NCI-H146 treated with DMSO at 0.1 percent for 48 hours (cell line): ENCODE data around the gene LRRC3C.

Source experiments
- DNase-seq: peaks from one replicate; lab custom pipeline; 2025; ENCODE audit not compliant: unreplicated experiment; lab: John Stamatoyannopoulos, UW

Gene LRRC3C

GRCh38 chr17:39923836-39924690 is 3.5 kb upstream of the LRRC3C start:
- no peak for DNase-seq

GRCh38 chr17:39924691-39925055 is 2.9 kb upstream of the LRRC3C start:
- no peak for DNase-seq

GRCh38 chr17:39925282-39926134 is 2.0 kb upstream of the LRRC3C start:
- DNase-seq = no peak

- no peak for DNase-seq
Measured at GRCh38 chr17:39926135-39926587, 1.4 kb upstream of the LRRC3C start.

- DNase-seq = no peak
Measured at GRCh38 chr17:39926588-39927100, 888 bp upstream of the LRRC3C start.

GRCh38 chr17:39927929-39928857 is 661 bp downstream of the LRRC3C start:
- no peak for DNase-seq

- DNase-seq = no peak
Measured at GRCh38 chr17:39928858-39929645, 1.5 kb downstream of the LRRC3C start.

- DNase-seq = no peak
Measured at GRCh38 chr17:39929646-39930407, 2.3 kb downstream of the LRRC3C start.

- DNase-seq = no peak
Measured at GRCh38 chr17:39933912-39934311, 6.4 kb downstream of the LRRC3C start.

GRCh38 chr17:39934324-39934723 is 6.8 kb downstream of the LRRC3C start:
- no peak for DNase-seq

- no peak for DNase-seq
Measured at GRCh38 chr17:39935909-39936308, 8.4 kb downstream of the LRRC3C start.

- no peak for DNase-seq
Measured at GRCh38 chr17:39937447-39937846, 9.9 kb downstream of the LRRC3C start.

GRCh38 chr17:39938140-39938869 is 10.8 kb downstream of the LRRC3C start:
- no peak for DNase-seq

- no peak for DNase-seq
Measured at GRCh38 chr17:39939106-39939505, 11.6 kb downstream of the LRRC3C start.

- DNase-seq = peak; percentile 9
Measured at GRCh38 chr17:39939588-39940419, 12.3 kb downstream of the LRRC3C start.

- no peak for DNase-seq
Measured at GRCh38 chr17:39943702-39944392, 16.3 kb downstream of the LRRC3C start.

- DNase-seq = no peak
Measured at GRCh38 chr17:39944393-39944711, 16.8 kb downstream of the LRRC3C start.
